ENCODE measurements around the gene CPE.

DNA sequence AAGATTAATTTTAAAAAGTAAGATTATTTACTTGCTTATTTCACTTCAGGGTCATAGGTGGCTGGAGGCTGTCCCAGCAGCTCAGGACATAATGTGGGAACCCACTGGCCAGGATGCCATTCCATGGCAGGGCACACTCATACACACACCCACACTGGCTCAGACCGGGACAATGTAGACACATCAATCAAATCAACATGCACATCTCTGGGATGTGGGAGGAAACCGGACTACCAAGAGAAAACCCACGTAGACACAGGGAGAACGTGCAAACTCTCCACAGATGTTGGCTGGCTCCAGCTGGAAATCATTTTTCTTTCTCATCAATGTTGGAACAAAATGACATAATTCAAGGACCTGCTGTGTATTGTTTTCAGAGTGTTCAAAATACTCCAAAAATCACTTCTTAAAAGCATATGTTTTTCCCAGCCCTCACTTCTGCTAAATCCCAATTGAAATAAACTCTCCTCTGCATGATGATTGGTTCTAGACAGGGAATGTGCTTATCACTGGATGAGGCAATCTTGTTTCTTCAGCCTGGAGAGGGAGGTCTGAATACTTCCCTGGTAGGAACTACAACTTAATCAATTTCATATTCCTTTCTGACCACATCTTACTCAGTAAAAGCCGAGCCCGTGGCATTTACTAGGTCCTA is 18.6 kb upstream of the CPE start:
- TF ChIP-seq EZH2 (IDR thresholded peaks at IDR 0.05; ENCODE audit: insufficient read depth, poor library complexity, severe bottlenecking) (no peak), EZH2phosphoT487 (IDR thresholded peaks at IDR 0.05; ENCODE audit: insufficient read depth, low read depth) (no peak)

All from GM23248 (cell line).